IMR-90 (cell line): ENCODE measurements around the gene ZNF512B. TPM values are rescaled to one million over a fixed set of nuclear protein-coding genes. Genes with fewer than 3 reads are reported as not detected.

ENCODE experiments used
- ATAC-seq: fragments of 200-7000 bp; cut with Tn5 transposase; 2 replicates; pipeline ENCODE4 v1.9.1; 2020; ENCODE audit warnings: low read depth, mild to moderate bottlenecking, moderate library complexity
- BruUV-seq: library from RNA; stranded (reverse); fragments of 400-500 nt; replicated peaks from 2 replicates; lab custom pipeline; 2021; lab: Mats Ljungman, UMichigan
- CTCF ChIA-PET: fragments of 300-600 bp; formaldehyde crosslinking; extraction: SDS; loops from one replicate; lab custom pipeline; 2021; ENCODE audit warnings: antibody characterized with exemption; lab: Yijun Ruan, JAX
- POLR2A ChIA-PET: fragments of 300-600 bp; sonication (Branson Sonifier 250); formaldehyde crosslinking; loops from one replicate; lab custom pipeline; 2022; ENCODE audit warnings: antibody characterized with exemption; ENCODE audit not compliant: unreplicated experiment; lab: Charles Lee
- DNase-seq: peaks from one replicate; pipeline ENCODE4 v3.0.0; 2013
- H2AFZ ChIP-seq: replicated peaks from 2 replicates; pipeline ENCODE3; 2013; ENCODE audit warnings: low read length, mild to moderate bottlenecking; ENCODE audit not compliant: poor library complexity
- H2AK5ac ChIP-seq: 2 replicates; pipeline ENCODE4 v1.6.1; 2013; ENCODE audit warnings: low read depth, low read length, inconsistent platforms
- H2AK9ac ChIP-seq: replicated peaks from 2 replicates; pipeline ENCODE3; 2013; ENCODE audit warnings: mild to moderate bottlenecking, low read depth, low read length, moderate library complexity; ENCODE audit not compliant: poor library complexity
- H2BK120ac ChIP-seq: 2 replicates; pipeline ENCODE4 v1.6.1; 2013; ENCODE audit warnings: low read depth, low read length, inconsistent platforms
- H2BK15ac ChIP-seq: 3 replicates; pipeline ENCODE4 v1.6.1; 2013; ENCODE audit warnings: low read depth, low read length, inconsistent platforms
- H2BK20ac ChIP-seq: 2 replicates; pipeline ENCODE4 v1.6.1; 2013; ENCODE audit warnings: low read depth, mild to moderate bottlenecking, inconsistent platforms, low read length, moderate library complexity
- H2BK5ac ChIP-seq: 2 replicates; pipeline ENCODE4 v1.6.1; 2013; ENCODE audit warnings: mild to moderate bottlenecking, low read depth, low read length, inconsistent platforms; ENCODE audit not compliant: poor library complexity, severe bottlenecking
- H3K14ac ChIP-seq: replicated peaks from 2 replicates; pipeline ENCODE4 v1.6.1; 2013; ENCODE audit warnings: low read depth, low read length, inconsistent platforms
- H3K18ac ChIP-seq: 2 replicates; pipeline ENCODE4 v1.6.1; 2013; ENCODE audit warnings: low read depth, low read length, control low read depth
- H3K23ac ChIP-seq: 2 replicates; pipeline ENCODE4 v1.6.1; 2013; ENCODE audit warnings: low read depth, low read length, inconsistent platforms
- H3K27ac ChIP-seq: 2 replicates; pipeline ENCODE4 v1.5.1; 2013; ENCODE audit warnings: mild to moderate bottlenecking, control low read depth, low read length; ENCODE audit not compliant: insufficient read depth
- H3K27me3 ChIP-seq: 2 replicates; pipeline ENCODE4 v1.6.1; 2013; ENCODE audit warnings: low read length; ENCODE audit not compliant: control insufficient read depth, insufficient read depth
- H3K36me3 ChIP-seq: 2 replicates; pipeline ENCODE4 v1.6.1; 2013; ENCODE audit warnings: low read length, mixed read lengths; ENCODE audit not compliant: control insufficient read depth, insufficient read depth
- H3K4ac ChIP-seq: 2 replicates; pipeline ENCODE4 v1.6.1; 2013; ENCODE audit warnings: low read depth, low read length, inconsistent platforms
- H3K4me1 ChIP-seq: 2 replicates; pipeline ENCODE4 v1.6.1; 2013; ENCODE audit warnings: low read length, mixed read lengths; ENCODE audit not compliant: control insufficient read depth, insufficient read depth
- H3K4me2 ChIP-seq: 2 replicates; pipeline ENCODE4 v1.6.1; 2013; ENCODE audit warnings: low read depth, mild to moderate bottlenecking, control low read depth, low read length, moderate library complexity
- H3K4me3 ChIP-seq: 2 replicates; pipeline ENCODE4 v1.5.1; 2013; ENCODE audit warnings: low read depth, mild to moderate bottlenecking, control low read depth, low read length, moderate library complexity; ENCODE audit not compliant: insufficient read depth
- H3K56ac ChIP-seq: 2 replicates; pipeline ENCODE4 v1.6.1; 2013; ENCODE audit warnings: low read length, inconsistent platforms; ENCODE audit not compliant: insufficient read depth; ENCODE audit errors: extremely low read depth
- H3K79me1 ChIP-seq, 2 experiments: 2 replicates each; pipeline ENCODE4 v1.6.1; 2013; ENCODE audit warnings: low read length in 2 of 2, inconsistent platforms in 1 of 2, low read depth in 1 of 2
- H3K9ac ChIP-seq: 2 replicates; pipeline ENCODE4 v1.6.1; 2013; ENCODE audit warnings: low read depth, low read length, control low read depth
- H3K9me1 ChIP-seq: 2 replicates; pipeline ENCODE4 v1.6.1; 2013; ENCODE audit warnings: low read length, inconsistent platforms; ENCODE audit not compliant: insufficient read depth
- H3K9me3 ChIP-seq: 2 replicates; pipeline ENCODE4 v1.6.1; 2013; ENCODE audit warnings: low read length; ENCODE audit not compliant: control insufficient read depth, insufficient read depth
- H4K20me1 ChIP-seq: 2 replicates; pipeline ENCODE4 v1.6.1; 2013; ENCODE audit warnings: low read length, inconsistent platforms; ENCODE audit not compliant: insufficient read depth
- H4K5ac ChIP-seq: 2 replicates; pipeline ENCODE4 v1.6.1; 2013; ENCODE audit warnings: mild to moderate bottlenecking, low read depth, low read length, control low read depth
- H4K8ac ChIP-seq, 2 experiments: 2 replicates each; pipeline ENCODE4 v1.6.1; 2013; ENCODE audit warnings: low read depth in 2 of 2, low read length in 2 of 2, control low read depth in 1 of 2, inconsistent platforms in 1 of 2
- H4K91ac ChIP-seq: 2 replicates; pipeline ENCODE4 v1.6.1; 2013; ENCODE audit warnings: low read depth, low read length, inconsistent platforms; ENCODE audit not compliant: insufficient read depth
- CEBPB ChIP-seq: IDR thresholded peaks from 2 replicates; pipeline ENCODE4 v1.6.1; 2012; ENCODE audit warnings: low read depth, low read length, improper control_type of control experiment
- CHD1 ChIP-seq: IDR thresholded peaks from 2 replicates; pipeline ENCODE4 v1.6.1; 2012; ENCODE audit warnings: low read depth, low read length, improper control_type of control experiment
- FOS ChIP-seq: fragments of 150-350 bp; IDR thresholded peaks from 2 replicates; pipeline ENCODE4 v1.6.1; 2016; ENCODE audit warnings: low read depth, low read length
- MAZ ChIP-seq: IDR thresholded peaks from 2 replicates; pipeline ENCODE4 v1.6.1; 2012; ENCODE audit warnings: low read depth, mild to moderate bottlenecking, low read length, improper control_type of control experiment, moderate library complexity, borderline replicate concordance
- MXI1 ChIP-seq: IDR thresholded peaks from 2 replicates; pipeline ENCODE4 v1.6.1; 2012; ENCODE audit warnings: low read depth, mild to moderate bottlenecking, low read length, moderate library complexity, borderline replicate concordance
- NFE2L2 ChIP-seq: fragments of 150-350 bp; IDR thresholded peaks from 2 replicates; pipeline ENCODE4 v1.6.1; 2016; ENCODE audit warnings: low read depth, mild to moderate bottlenecking, low read length
- POLR2A ChIP-seq: IDR thresholded peaks from 2 replicates; pipeline ENCODE4 v1.6.1; 2012; ENCODE audit warnings: mild to moderate bottlenecking, low read depth, low read length
- RAD21 ChIP-seq: IDR thresholded peaks from 2 replicates; pipeline ENCODE4 v1.6.1; 2012; ENCODE audit warnings: low read length, improper control_type of control experiment
- RCOR1 ChIP-seq: IDR thresholded peaks from 2 replicates; pipeline ENCODE4 v1.6.1; 2012; ENCODE audit warnings: mild to moderate bottlenecking, low read length, improper control_type of control experiment; ENCODE audit not compliant: insufficient replicate concordance
- SMC3 ChIP-seq: fragments of 150-350 bp; IDR thresholded peaks from 2 replicates; pipeline ENCODE4 v1.6.1; 2016; ENCODE audit warnings: low read depth, mild to moderate bottlenecking, antibody characterized with exemption, low read length, moderate library complexity
- WGBS, 2 experiments: methylation state at CpG; one replicate each; pipeline versions ENCODE4 v1.1.5 to v1.1.7; 2013; ENCODE audit warnings: missing lambda C conversion rate in 2 of 2; ENCODE audit not compliant: insufficient read length in 1 of 2; ENCODE audit errors: extremely low coverage in 2 of 2; 5-methylcytosine and 5-hydroxymethylcytosine counted together
- dilution Hi-C: fragments of 300-500 bp; cut with HindIII; formaldehyde crosslinking; loops from one replicate; pipeline ENCODE4 v1.14.3; 2018; ENCODE audit warnings: low sequenced_read_pairs; ENCODE audit not compliant: unreplicated experiment
- in situ Hi-C: fragments of 300-500 bp; cut with MboI; formaldehyde crosslinking; loops from 3 replicates; pipeline ENCODE4 v1.14.3; 2019; ENCODE audit warnings: low sequenced_read_pairs, inconsistent platforms, mixed read lengths
- intact Hi-C: fragments of 100-400 bp; cut with micrococcal nuclease; formaldehyde crosslinking; loops from 2 replicates; pipeline ENCODE4 v1.10.0; 2022
- polyA plus RNA-seq, 3 experiments: library from polyadenylated mRNA; depleted of rRNA; stranded (reverse); fragments of >200 nt; gene quantifications; 2 replicates each; pipeline ENCODE4 v1.2.3, GENCODE V29; 2012; ENCODE audit warnings: low replicate concordance in 1 of 3
- total RNA-seq: library from RNA; depleted of rRNA; stranded (reverse); fragments of >200 nt; gene quantifications from 2 replicates; pipeline ENCODE4 v1.2.3, GENCODE V29; 2012
- TF ChIP-seq, protein P1 (sequence below): conservative IDR thresholded peaks from 2 replicates; pipeline ENCODE4 v1.5.1; 2012; ENCODE audit warnings: mild to moderate bottlenecking, low read depth, low read length, improper control_type of control experiment
- TF ChIP-seq, protein P2 (sequence below): fragments of 150-350 bp; IDR thresholded peaks from 2 replicates; pipeline ENCODE4 v1.6.1; 2016; ENCODE audit warnings: low read depth, mild to moderate bottlenecking, low read length, moderate library complexity, borderline replicate concordance

The ZNF512B gene
- total and polyA plus RNA-seq, 2 of the 4 experiments (the other 2 are of a cell fraction): 6.5 to 15.6 TPM

DNA sequence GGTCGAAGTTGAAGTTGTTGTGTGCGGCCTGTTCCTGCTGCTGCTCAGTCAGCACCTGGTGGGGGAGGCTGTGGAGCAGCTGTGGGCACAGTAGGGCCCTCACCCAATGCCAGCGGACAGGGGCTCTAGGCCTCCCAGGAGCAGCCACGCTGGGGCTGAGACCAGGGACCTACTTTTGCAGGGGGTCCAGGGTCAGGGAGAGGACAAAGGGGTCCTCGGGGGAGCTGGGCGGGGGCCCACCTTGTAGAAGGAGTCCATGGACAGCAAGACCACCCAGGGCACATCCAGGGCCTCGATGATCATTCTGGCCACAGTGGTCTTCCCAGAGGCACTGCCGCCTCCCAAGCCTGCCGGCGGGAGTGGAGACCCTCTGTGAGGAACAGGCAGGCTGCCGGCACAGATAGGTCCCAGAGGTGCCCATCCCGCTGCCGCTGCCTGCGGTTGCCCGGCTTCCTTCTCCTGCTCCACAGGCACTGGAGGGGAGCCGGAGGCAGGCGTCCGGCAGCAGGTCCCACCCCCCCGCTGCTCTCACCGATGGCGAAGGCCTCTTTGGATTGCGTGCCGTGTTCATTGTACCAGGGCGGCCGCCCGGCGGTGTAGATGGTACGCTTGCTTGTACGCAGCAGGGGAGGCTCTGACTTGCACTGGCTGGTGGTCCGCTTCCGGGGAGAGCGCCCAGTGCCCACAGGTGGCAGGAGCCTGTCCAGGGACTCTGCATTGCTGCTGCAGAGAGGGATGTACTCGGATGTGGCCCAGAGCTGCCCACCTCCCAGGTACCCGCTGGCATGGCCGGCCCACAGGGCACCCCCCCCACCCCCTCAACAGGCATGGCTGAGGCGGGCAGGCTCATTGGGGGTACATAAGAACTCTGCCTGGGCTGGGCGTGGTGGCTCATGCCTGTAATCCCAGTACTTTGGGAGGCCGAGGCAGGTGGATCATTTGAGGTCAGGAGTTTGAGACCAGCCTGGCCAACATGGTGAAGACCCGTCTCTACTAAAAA lies 23.5 kb downstream of the ZNF512B start:
- H4K20me1 ChIP-seq: peaks cover 96% of the 10 kb centered on the region
- ChIA-PET POLR2A (no interaction called here), CTCF (no interaction called here)
- H2BK5ac ChIP-seq: no peak overlapping the region
- in situ Hi-C loops (no loop called here), intact Hi-C loops (no loop called here), dilution Hi-C loops (no loop called here)
- no peak overlapping the region for H3K4ac ChIP-seq
- WGBS, 2 experiments: 93% methylated on average over 26 of the region's 39 CpGs; no CpG with 5 or more reads in 1 of the 2 experiments
- H3K56ac ChIP-seq: no peak overlapping the region
- H3K4me1 ChIP-seq: peaks cover 23% of the 10 kb centered on the region
- peaks cover 22% of the 10 kb centered on the region for H3K9me1 ChIP-seq
- no peak overlapping the region for H2BK120ac ChIP-seq
- no peak overlapping the region for H3K23ac ChIP-seq
- no peak overlapping the region for H2AK5ac ChIP-seq
- H3K36me3 ChIP-seq: peaks cover 36% of the 10 kb centered on the region
- no peak overlapping the region for H3K18ac ChIP-seq
- TF ChIP-seq, protein P1, sequence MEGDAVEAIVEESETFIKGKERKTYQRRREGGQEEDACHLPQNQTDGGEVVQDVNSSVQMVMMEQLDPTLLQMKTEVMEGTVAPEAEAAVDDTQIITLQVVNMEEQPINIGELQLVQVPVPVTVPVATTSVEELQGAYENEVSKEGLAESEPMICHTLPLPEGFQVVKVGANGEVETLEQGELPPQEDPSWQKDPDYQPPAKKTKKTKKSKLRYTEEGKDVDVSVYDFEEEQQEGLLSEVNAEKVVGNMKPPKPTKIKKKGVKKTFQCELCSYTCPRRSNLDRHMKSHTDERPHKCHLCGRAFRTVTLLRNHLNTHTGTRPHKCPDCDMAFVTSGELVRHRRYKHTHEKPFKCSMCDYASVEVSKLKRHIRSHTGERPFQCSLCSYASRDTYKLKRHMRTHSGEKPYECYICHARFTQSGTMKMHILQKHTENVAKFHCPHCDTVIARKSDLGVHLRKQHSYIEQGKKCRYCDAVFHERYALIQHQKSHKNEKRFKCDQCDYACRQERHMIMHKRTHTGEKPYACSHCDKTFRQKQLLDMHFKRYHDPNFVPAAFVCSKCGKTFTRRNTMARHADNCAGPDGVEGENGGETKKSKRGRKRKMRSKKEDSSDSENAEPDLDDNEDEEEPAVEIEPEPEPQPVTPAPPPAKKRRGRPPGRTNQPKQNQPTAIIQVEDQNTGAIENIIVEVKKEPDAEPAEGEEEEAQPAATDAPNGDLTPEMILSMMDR: no peak
- TF ChIP-seq MXI1 (no peak), RCOR1 (no peak), FOS (no peak), RAD21 (no peak), POLR2A (no peak), MAZ (no peak), CHD1 (no peak), SMC3 (no peak), NFE2L2 (no peak), CEBPB (no peak)
- TF ChIP-seq, protein P2, sequence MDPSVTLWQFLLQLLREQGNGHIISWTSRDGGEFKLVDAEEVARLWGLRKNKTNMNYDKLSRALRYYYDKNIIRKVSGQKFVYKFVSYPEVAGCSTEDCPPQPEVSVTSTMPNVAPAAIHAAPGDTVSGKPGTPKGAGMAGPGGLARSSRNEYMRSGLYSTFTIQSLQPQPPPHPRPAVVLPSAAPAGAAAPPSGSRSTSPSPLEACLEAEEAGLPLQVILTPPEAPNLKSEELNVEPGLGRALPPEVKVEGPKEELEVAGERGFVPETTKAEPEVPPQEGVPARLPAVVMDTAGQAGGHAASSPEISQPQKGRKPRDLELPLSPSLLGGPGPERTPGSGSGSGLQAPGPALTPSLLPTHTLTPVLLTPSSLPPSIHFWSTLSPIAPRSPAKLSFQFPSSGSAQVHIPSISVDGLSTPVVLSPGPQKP: no peak
- H3K79me1 ChIP-seq: peaks cover 18 to 83% of the 10 kb centered on the region in 2 experiments; a peak in 3 of 4 replicates
- H4K5ac ChIP-seq: no peak overlapping the region
- no peak overlapping the region for H3K9ac ChIP-seq
- no peak overlapping the region for H4K8ac ChIP-seq
- H3K27ac ChIP-seq: no peak overlapping the region
- no peak overlapping the region for H2AK9ac ChIP-seq
- no peak overlapping the region for H3K4me3 ChIP-seq
- H2BK15ac ChIP-seq: no peak overlapping the region
- no peaks in the 10 kb centered on the region for H3K9me3 ChIP-seq
- H3K4me2 ChIP-seq: no peak overlapping the region
- H2BK20ac ChIP-seq: no peak overlapping the region
- no peaks in the 10 kb centered on the region for H3K27me3 ChIP-seq
- BruUV-seq: no TSS peak
- DNase-seq (no peak), ATAC-seq (no peak)
- H2AFZ ChIP-seq: no peak overlapping the region
- H3K14ac ChIP-seq: no peak overlapping the region
- no peak overlapping the region for H4K91ac ChIP-seq
